Skin of body (tissue), 2 donors: ENCODE results near the gene EGFLAM. TPM values are rescaled to one million over a fixed set of nuclear protein-coding genes. Genes with fewer than 3 reads are reported as not detected.

Source experiments
- DNase-seq: peaks from one replicate; lab custom pipeline; 2025; lab: John Stamatoyannopoulos, UW
- total RNA-seq: library from RNA; depleted of rRNA; stranded (reverse); fragments of >200 nt; gene quantifications from one replicate; pipeline ENCODE4 v1.2.3, GENCODE V29; 2014

EGFLAM gene
- total RNA-seq = 22.2 TPM

- DNase-seq = no peak
Measured at GRCh38 chr5:38258319-38259061, at the start of gene EGFLAM. Gene EGFLAM, plus strand, starts transcription at chr5:38258559. Its CDS starts 196 bp downstream, at chr5:38258755.

GRCh38 chr5:38208782-38209378, 49.5 kb upstream of the EGFLAM start:
- DNase-seq = no peak

GRCh38 chr5:38210676-38211353, 47.5 kb upstream of the EGFLAM start:
- no peak for DNase-seq

GRCh38 chr5:38211354-38211710, 47.0 kb upstream of the EGFLAM start:
- DNase-seq = no peak

- no peak for DNase-seq
Measured at GRCh38 chr5:38212307-38212706, 46.1 kb upstream of the EGFLAM start.

GRCh38 chr5:38226091-38226490, 32.3 kb upstream of the EGFLAM start:
- no peak for DNase-seq

- DNase-seq = no peak
Measured at GRCh38 chr5:38228914-38229313, 29.4 kb upstream of the EGFLAM start.

GRCh38 chr5:38234737-38235136, 23.6 kb upstream of the EGFLAM start:
- DNase-seq = no peak

GRCh38 chr5:38237681-38238080, 20.7 kb upstream of the EGFLAM start:
- DNase-seq = no peak

- no peak for DNase-seq
Measured at GRCh38 chr5:38240212-38240611, 18.1 kb upstream of the EGFLAM start.

GRCh38 chr5:38241655-38242054, 16.7 kb upstream of the EGFLAM start:
- no peak for DNase-seq

- DNase-seq = no peak
Measured at GRCh38 chr5:38245307-38245706, 13.1 kb upstream of the EGFLAM start.

- no peak for DNase-seq
Measured at GRCh38 chr5:38249301-38249700, 9.1 kb upstream of the EGFLAM start.

GRCh38 chr5:38249812-38250211, 8.5 kb upstream of the EGFLAM start:
- no peak for DNase-seq

GRCh38 chr5:38250763-38251448, 7.5 kb upstream of the EGFLAM start:
- no peak for DNase-seq

- no peak for DNase-seq
Measured at GRCh38 chr5:38253759-38254158, 4.6 kb upstream of the EGFLAM start.

GRCh38 chr5:38257308-38258041, 884 bp upstream of the EGFLAM start:
- DNase-seq = no peak

GRCh38 chr5:38258042-38258318, 379 bp upstream of the EGFLAM start:
- DNase-seq = no peak

GRCh38 chr5:38259062-38259808, 876 bp downstream of the EGFLAM start:
- peak; percentile 20 for DNase-seq

- DNase-seq = no peak
Measured at GRCh38 chr5:38259809-38260160, 1.4 kb downstream of the EGFLAM start.

GRCh38 chr5:38263983-38264382, 5.6 kb downstream of the EGFLAM start:
- no peak for DNase-seq
